H1 (cell line): ENCODE results near the gene TAAR1. TPM values are rescaled to one million over a fixed set of nuclear protein-coding genes. Genes with fewer than 3 reads are reported as not detected.

Experiments
- CTCF ChIA-PET: fragments of 300-600 bp; sonication (Branson Sonifier 250); formaldehyde crosslinking; loops from one replicate; lab custom pipeline; 2021; ENCODE audit not compliant: partially characterized antibody; lab: Charles Lee
- POLR2A ChIA-PET: fragments of 300-600 bp; sonication (Branson Sonifier 250); formaldehyde crosslinking; loops from one replicate; lab custom pipeline; 2021; ENCODE audit warnings: inconsistent platforms; ENCODE audit not compliant: partially characterized antibody; lab: Charles Lee
- DNase-seq, 2 experiments: peaks; one replicate each; pipeline versions ENCODE4 v3.0.0 to v3.0.0-alpha.2; 2010 to 2022; ENCODE audit warnings: low spot score in 2 of 2, low read depth in 1 of 2, mixed read lengths in 1 of 2
- FAIRE-seq: peaks from 2 replicates; lab custom pipeline; 2011; peaks lifted over from hg19 to GRCh38; lab: Jason Lieb, UNC
- H2AFZ ChIP-seq: 2 replicates; pipeline ENCODE4 v1.8.1; 2012; ENCODE audit warnings: low read length, inconsistent platforms
- H2AK5ac ChIP-seq: 2 replicates; pipeline ENCODE4 v1.6.1; 2013; ENCODE audit warnings: low read depth, low read length
- H2BK120ac ChIP-seq: replicated peaks from 2 replicates; pipeline ENCODE3; 2013; ENCODE audit warnings: low read depth, low read length, inconsistent platforms
- H2BK12ac ChIP-seq: 2 replicates; pipeline ENCODE4 v1.6.1; 2013; ENCODE audit warnings: low read depth, low read length
- H2BK15ac ChIP-seq: 2 replicates; pipeline ENCODE4 v1.6.1; 2013; ENCODE audit warnings: low read length
- H2BK20ac ChIP-seq: 2 replicates; pipeline ENCODE4 v1.6.1; 2013; ENCODE audit warnings: low read length
- H2BK5ac ChIP-seq: 2 replicates; pipeline ENCODE4 v1.6.1; 2013; ENCODE audit warnings: low read depth, low read length
- H3K14ac ChIP-seq: 2 replicates; pipeline ENCODE4 v1.6.1; 2013; ENCODE audit warnings: inconsistent platforms; ENCODE audit not compliant: insufficient read length
- H3K18ac ChIP-seq: 2 replicates; pipeline ENCODE4 v1.6.1; 2013; ENCODE audit warnings: low read length; ENCODE audit errors: extremely low read depth
- H3K23ac ChIP-seq: 2 replicates; pipeline ENCODE4 v1.6.1; 2013; ENCODE audit warnings: inconsistent platforms; ENCODE audit not compliant: insufficient read length
- H3K23me2 ChIP-seq: 2 replicates; pipeline ENCODE4 v1.6.1; 2013; ENCODE audit warnings: low read depth, low read length
- H3K27ac ChIP-seq: 2 replicates; pipeline ENCODE4 v1.6.1; 2011; ENCODE audit warnings: low read depth, low read length, inconsistent platforms
- H3K27me3 ChIP-seq, 4 experiments: replicated peaks in 1 of 4; 1 replicate in 1 of 4; 2 replicates in 3 of 4; pipeline versions ENCODE4 v1.6.1 to v1.8.1; 2011 to 2013; ENCODE audit warnings: low read length in 3 of 4, mild to moderate bottlenecking in 3 of 4, inconsistent platforms in 2 of 4, mixed read lengths in 2 of 4, moderate library complexity in 1 of 4; ENCODE audit not compliant: control insufficient read depth in 3 of 4, insufficient read depth in 3 of 4; ENCODE audit errors: extremely low read depth in 1 of 4
- H3K36me3 ChIP-seq, 4 experiments: 2 replicates each; pipeline versions ENCODE4 v1.6.1 to v1.8.1; 2011 to 2013; ENCODE audit warnings: mild to moderate bottlenecking in 4 of 4, low read length in 3 of 4, moderate library complexity in 2 of 4, control low read depth in 1 of 4, inconsistent platforms in 1 of 4; ENCODE audit not compliant: insufficient read depth in 4 of 4, control insufficient read depth in 2 of 4
- H3K4ac ChIP-seq: replicated peaks from 2 replicates; pipeline ENCODE3; 2013; ENCODE audit warnings: low read length, low read depth, mixed read lengths, inconsistent platforms; ENCODE audit not compliant: insufficient read length
- H3K4me1 ChIP-seq, 4 experiments: replicated peaks in 1 of 4; 1 replicate in 1 of 4; 2 replicates in 3 of 4; pipeline versions ENCODE4 v1.6.1 to v1.8.1; 2011 to 2013; ENCODE audit warnings: low read length in 3 of 4, inconsistent platforms in 2 of 4, mixed read lengths in 1 of 4; ENCODE audit not compliant: insufficient read depth in 4 of 4, control insufficient read depth in 3 of 4
- H3K4me2 ChIP-seq, 2 experiments: 2 replicates each; pipeline versions ENCODE4 v1.6.1 to v1.8.1; 2011 to 2013; ENCODE audit warnings: low read depth in 2 of 2, low read length in 2 of 2, control low read depth in 1 of 2, inconsistent platforms in 1 of 2, mild to moderate bottlenecking in 1 of 2; ENCODE audit not compliant: insufficient read depth in 1 of 2
- H3K4me3 ChIP-seq, 4 experiments: fragments of 200-600, 300-600 bp in 1 of 4; sonication (generic), shearing (Covaris generic), sonication (Bioruptor Twin) in 1 of 4; 2 replicates each; pipeline versions ENCODE4 v1.5.1 to v1.8.1; 2011 to 2016; ENCODE audit warnings: low read length in 4 of 4, low read depth in 3 of 4, control low read depth in 2 of 4, inconsistent platforms in 2 of 4, mild to moderate bottlenecking in 2 of 4, mixed read lengths in 1 of 4, moderate library complexity in 1 of 4; ENCODE audit not compliant: insufficient read depth in 2 of 4; ENCODE audit errors: extremely low read depth in 1 of 4
- H3K56ac ChIP-seq: replicated peaks from 2 replicates; pipeline ENCODE3; 2013; ENCODE audit warnings: low read depth, mild to moderate bottlenecking, mixed read lengths, low read length, inconsistent platforms; ENCODE audit not compliant: insufficient read length
- H3K79me1 ChIP-seq: 2 replicates; pipeline ENCODE4 v1.6.1; 2013; ENCODE audit warnings: low read depth, low read length, control low read depth
- H3K79me2 ChIP-seq, 2 experiments: 2 replicates each; pipeline versions ENCODE4 v1.6.1 to v1.8.1; 2012 to 2013; ENCODE audit warnings: low read length in 2 of 2, mild to moderate bottlenecking in 2 of 2, inconsistent platforms in 1 of 2; ENCODE audit not compliant: insufficient read depth in 2 of 2, control insufficient read depth in 1 of 2
- H3K9ac ChIP-seq, 4 experiments: replicated peaks in 1 of 4; 1 replicate in 1 of 4; 2 replicates in 3 of 4; pipeline versions ENCODE4 v1.6.1 to v1.8.1; 2011 to 2013; ENCODE audit warnings: low read depth in 3 of 4, low read length in 3 of 4, control low read depth in 2 of 4, mild to moderate bottlenecking in 2 of 4, moderate library complexity in 2 of 4, inconsistent platforms in 1 of 4; ENCODE audit errors: extremely low read depth in 1 of 4
- H3K9me3 ChIP-seq, 2 experiments: 2 replicates each; pipeline versions ENCODE4 v1.6.1 to v1.8.1; 2012 to 2013; ENCODE audit warnings: mild to moderate bottlenecking in 2 of 2, moderate library complexity in 2 of 2, control low read depth in 1 of 2, inconsistent platforms in 1 of 2, low read depth in 1 of 2, low read length in 1 of 2, mixed read lengths in 1 of 2; ENCODE audit not compliant: insufficient read depth in 2 of 2
- H4K20me1 ChIP-seq, 2 experiments: replicated peaks in 1 of 2; 2 replicates each; pipeline versions ENCODE3 to v1.8.1; 2011 to 2013; ENCODE audit warnings: inconsistent platforms in 2 of 2, low read length in 2 of 2, mild to moderate bottlenecking in 1 of 2; ENCODE audit not compliant: insufficient read depth in 2 of 2, control insufficient read depth in 1 of 2
- H4K5ac ChIP-seq: 2 replicates; pipeline ENCODE4 v1.6.1; 2013; ENCODE audit warnings: low read length, low read depth, mixed read lengths, inconsistent platforms; ENCODE audit not compliant: insufficient read length
- H4K8ac ChIP-seq: 2 replicates; pipeline ENCODE4 v1.8.0; 2013; ENCODE audit warnings: mild to moderate bottlenecking, moderate library complexity, low read length, inconsistent platforms; ENCODE audit not compliant: insufficient read depth; ENCODE audit errors: extremely low read depth
- H4K91ac ChIP-seq: replicated peaks from 2 replicates; pipeline ENCODE3; 2013; ENCODE audit warnings: low read length, mixed read lengths, inconsistent platforms; ENCODE audit not compliant: insufficient read length
- CTCF ChIP-seq, 3 experiments: IDR thresholded peaks; 1 replicate in 2 of 3; 2 replicates in 1 of 3; pipeline versions ENCODE4 v1.5.1 to v1.6.1; 2011; ENCODE audit warnings: low read length in 3 of 3, mild to moderate bottlenecking in 3 of 3, inconsistent platforms in 2 of 3, low read depth in 1 of 3, moderate library complexity in 1 of 3; ENCODE audit not compliant: insufficient read depth in 1 of 3; ENCODE audit errors: control extremely low read depth in 1 of 3
- JUND ChIP-seq: IDR thresholded peaks from 2 replicates; pipeline ENCODE4 v1.6.1; 2011; ENCODE audit warnings: mild to moderate bottlenecking, improper control_type of control experiment, low read length
- RAD21 ChIP-seq, 2 experiments: IDR thresholded peaks in 1 of 2; conservative IDR thresholded peaks in 1 of 2; 2 replicates each; pipeline ENCODE4 v1.6.1; 2011; ENCODE audit warnings: low read depth in 2 of 2, low read length in 2 of 2, improper control_type of control experiment in 1 of 2, inconsistent platforms in 1 of 2, mild to moderate bottlenecking in 1 of 2, moderate library complexity in 1 of 2
- WGBS, 2 experiments: shearing (Covaris generic) in 1 of 2; methylation state at CpG; one replicate each; pipeline versions ENCODE4 v1.1.6 to v1.1.7; 2013 to 2015; ENCODE audit warnings: low lambda C conversion rate in 2 of 2, mixed read lengths in 2 of 2, inconsistent platforms in 1 of 2, low coverage in 1 of 2, missing lambda C conversion rate in 1 of 2; ENCODE audit not compliant: insufficient replicate concordance in 2 of 2, insufficient coverage in 1 of 2, insufficient read length in 1 of 2; ENCODE audit errors: extremely low coverage in 1 of 2, missing lambda C conversion rate in 1 of 2; 5-methylcytosine and 5-hydroxymethylcytosine counted together
- polyA plus RNA-seq, 7 experiments: library from polyadenylated mRNA; depleted of rRNA in 3 of 7; stranded (reverse) in 5 of 7; unstranded in 2 of 7; fragments of >200 nt in 5 of 7; fragments of 200-250 nt in 2 of 7; gene quantifications; 1 replicate in 5 of 7; 2 replicates in 1 of 7; 4 replicates in 1 of 7; pipeline versions ENCODE4 v1.2.1 to v1.2.3, GENCODE V29; 2011 to 2013; ENCODE audit warnings: missing spikeins in 2 of 7, mixed read lengths in 2 of 7
- total RNA-seq: library from RNA; stranded (reverse); fragmentation: NEBNext Ultra II Directional; extraction: Animal tissue kit (Norgen Biotek cat#: 25700); gene quantifications from 2 replicates; pipeline ENCODE4 v1.2.1, GENCODE V29; 2021

The TAAR1 gene
- total and polyA plus RNA-seq, 2 of the 8 experiments (the other 6 are each of a cell fraction or from before 2014, with no cell fraction given): not detected

GRCh38 chr6:132598473-132598872, 60.5 kb downstream of the TAAR1 start:
- FAIRE-seq (no peak), DNase-seq (no peak)
- H3K23me2 ChIP-seq: peaks cover 3% of the 10 kb centered on the region; the same call in 1 of the 2 replicates
- CTCF ChIA-PET: interaction anchor here (0.6 to 2.8 kb wide), 29 partner anchors 9 to 1105 kb away, joined by 3 to 15 read pairs (median 4); partner anchors contain the start of gene TAAR1
- no peak overlapping the region for H2BK15ac ChIP-seq
- H2BK20ac ChIP-seq: no peak overlapping the region
- no peak overlapping the region for H2BK5ac ChIP-seq
- H4K91ac ChIP-seq: no peak overlapping the region
- no peak overlapping the region for H3K23ac ChIP-seq
- TF ChIP-seq CTCF (IDR thresholded peaks at IDR 0.05; ENCODE audit: control extremely low read depth in 1 of 3, insufficient read depth in 1 of 3, low read depth in 1 of 3, low read length in 3 of 3) (peak; percentile 21 to 72 (median 49)), RAD21 (IDR thresholded peaks at IDR 0.05 in 1 of 2, conservative IDR thresholded peaks at IDR 0.05 in 1 of 2; ENCODE audit: low read depth in 2 of 2, low read length in 2 of 2) (peak; percentile 32 to 35), JUND (no peak)
- H4K5ac ChIP-seq: no peak overlapping the region
- H3K4me2 ChIP-seq: no peak overlapping the region
- no peak overlapping the region for H2BK12ac ChIP-seq
- no peaks in the 10 kb centered on the region for H4K20me1 ChIP-seq
- H2AFZ ChIP-seq: peak overlapping the region; percentile 95
- H2BK120ac ChIP-seq: no peak overlapping the region
- POLR2A ChIA-PET: no interaction called here
- no peak overlapping the region for H3K14ac ChIP-seq
- H3K4ac ChIP-seq: no peak overlapping the region
- 62% methylated on average over 3 of the region's 3 CpGs; no CpG with 5 or more reads in 1 of the 2 experiments for WGBS, 2 experiments
- no peak overlapping the region for H3K4me3 ChIP-seq
- H3K27ac ChIP-seq: no peak overlapping the region
- no peak overlapping the region for H3K9ac ChIP-seq
- H3K18ac ChIP-seq: no peak overlapping the region
- H3K79me2 ChIP-seq: no peaks in the 10 kb centered on the region
- no peaks in the 10 kb centered on the region for H3K27me3 ChIP-seq
- no peaks in the 10 kb centered on the region for H3K4me1 ChIP-seq
- H4K8ac ChIP-seq: no peak overlapping the region
- H3K79me1 ChIP-seq: no peaks in the 10 kb centered on the region
- H3K9me3 ChIP-seq: no peaks in the 10 kb centered on the region
- no peak overlapping the region for H3K56ac ChIP-seq
- H3K36me3 ChIP-seq: no peaks in the 10 kb centered on the region
- no peak overlapping the region for H2AK5ac ChIP-seq
